D721Med (cell line): ENCODE results near the gene PHACTR3.

Source experiments
- DNase-seq: peaks from one replicate; pipeline ENCODE4 v3.0.0; 2011; ENCODE audit warnings: low spot score; ENCODE audit not compliant: insufficient read length
- FAIRE-seq: peaks from 2 replicates; lab custom pipeline; 2011; peaks lifted over from hg19 to GRCh38; lab: Jason Lieb, UNC
- CTCF ChIP-seq: IDR thresholded peaks from 2 replicates; pipeline ENCODE4 v1.5.1; 2012; ENCODE audit warnings: mild to moderate bottlenecking, control low read depth; ENCODE audit not compliant: insufficient read depth; ENCODE audit errors: missing control alignments

The PHACTR3 gene

DNA sequence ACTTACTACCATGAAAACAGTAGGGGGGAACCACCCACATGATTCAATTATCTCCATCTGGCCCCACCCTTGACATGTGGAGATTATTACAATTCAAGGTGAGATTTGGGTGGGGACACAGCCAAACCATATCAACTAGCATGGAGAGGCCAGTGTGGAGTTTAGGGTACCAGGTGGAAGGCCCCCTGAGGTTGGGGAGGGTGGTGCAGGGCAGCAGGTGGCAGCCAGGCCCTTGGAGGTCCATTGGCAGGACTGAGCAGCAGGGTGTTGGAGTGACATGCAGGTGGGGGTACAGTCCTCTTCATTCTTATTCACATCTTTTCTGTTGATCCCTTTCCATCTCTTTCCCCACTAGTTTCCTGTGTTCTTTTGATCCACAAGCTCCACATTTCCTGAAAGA lies 42.9 kb downstream of the PHACTR3 start:
- DNase-seq, result no peak
- FAIRE-seq, result no peak
- no peak for TF ChIP-seq CTCF

DNA sequence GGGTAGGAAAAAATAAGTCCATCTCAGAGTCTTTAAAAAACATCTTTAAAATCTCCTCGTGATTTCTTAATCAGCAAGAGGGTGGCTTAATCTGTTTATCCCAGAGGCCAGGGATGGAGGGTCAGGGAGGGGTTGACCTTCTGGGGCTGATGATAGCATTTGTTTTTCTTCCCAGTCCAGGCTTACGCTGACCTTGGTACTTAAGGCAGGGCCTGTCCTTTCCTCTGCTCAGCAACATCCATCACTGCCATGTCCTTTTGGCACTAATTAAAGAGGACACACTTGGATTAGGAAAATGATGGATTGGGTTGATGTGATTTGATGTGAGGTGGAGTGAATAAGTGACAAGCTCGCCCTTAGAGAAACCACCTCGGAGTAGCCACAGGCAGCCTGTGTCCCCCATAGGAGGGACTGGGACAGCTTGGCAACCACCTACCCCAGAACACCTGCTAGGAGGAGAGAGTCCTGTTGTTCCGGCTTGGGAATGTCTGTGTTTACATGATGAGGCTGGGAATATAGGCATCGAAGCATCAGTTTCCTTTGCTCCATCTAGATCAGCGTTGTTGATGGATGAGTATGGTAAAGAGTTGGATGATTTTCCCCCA lies 44.2 kb downstream of the PHACTR3 start:
- no peak for TF ChIP-seq CTCF
- FAIRE-seq (no peak), DNase-seq (no peak)

DNA sequence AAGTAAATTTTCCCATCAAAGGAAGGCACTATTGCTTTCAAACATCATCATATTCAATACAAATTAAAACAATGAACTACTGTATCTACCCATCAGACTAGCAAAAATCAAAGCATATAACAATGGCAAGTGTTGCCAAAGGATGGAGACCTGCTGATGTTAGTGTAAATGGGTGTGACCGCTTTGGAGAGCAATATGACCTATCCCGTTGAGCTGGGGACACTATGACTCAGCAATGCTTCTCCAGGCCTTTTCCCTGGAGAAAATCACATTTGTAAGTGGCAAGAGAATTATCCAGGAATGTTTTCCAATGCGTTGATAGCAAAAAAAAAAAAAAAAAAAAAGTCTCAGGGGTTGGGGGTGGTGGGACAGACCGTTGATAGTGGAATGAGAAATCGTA lies 46.1 kb downstream of the PHACTR3 start:
- FAIRE-seq, result no peak
- DNase-seq, result no peak
- no peak for TF ChIP-seq CTCF

- DNase-seq (no peak), FAIRE-seq (no peak)
- TF ChIP-seq CTCF, result no peak
Measured at GRCh38 chr20:59652381-59652780, 48.0 kb downstream of the PHACTR3 start.

- no peak for FAIRE-seq
- DNase-seq, result no peak
- TF ChIP-seq CTCF, result no peak
Measured at GRCh38 chr20:59656417-59656816, 52.1 kb downstream of the PHACTR3 start.

DNA sequence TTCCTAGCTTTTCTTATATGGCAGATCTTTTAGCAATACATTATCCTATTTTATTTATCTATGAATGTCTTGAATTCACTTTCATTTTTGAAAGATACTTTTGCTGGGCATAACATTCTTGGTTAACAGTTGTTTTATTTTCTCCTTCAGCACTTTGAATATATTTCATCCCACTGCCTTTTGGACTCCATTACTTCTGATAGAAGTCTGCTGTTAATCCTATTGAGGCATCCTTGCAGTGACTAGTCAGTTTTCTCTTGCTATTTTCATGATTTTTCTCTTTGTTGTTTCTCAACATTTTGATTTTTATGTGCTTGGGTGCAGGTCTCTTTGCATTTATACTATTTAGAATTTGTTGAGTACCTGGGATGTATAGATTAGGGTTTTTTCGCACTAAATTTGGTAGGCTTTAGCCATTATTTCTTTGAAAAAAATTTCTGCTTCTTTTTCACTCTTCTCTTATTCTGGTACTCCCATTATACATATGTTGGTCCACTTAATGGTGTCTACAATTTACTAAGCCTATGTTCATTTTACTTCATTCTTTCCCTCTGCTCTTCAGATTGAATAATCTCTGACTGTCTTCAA lies 53.2 kb downstream of the PHACTR3 start:
- TF ChIP-seq CTCF, result no peak
- no peak for FAIRE-seq
- DNase-seq, result no peak

DNA sequence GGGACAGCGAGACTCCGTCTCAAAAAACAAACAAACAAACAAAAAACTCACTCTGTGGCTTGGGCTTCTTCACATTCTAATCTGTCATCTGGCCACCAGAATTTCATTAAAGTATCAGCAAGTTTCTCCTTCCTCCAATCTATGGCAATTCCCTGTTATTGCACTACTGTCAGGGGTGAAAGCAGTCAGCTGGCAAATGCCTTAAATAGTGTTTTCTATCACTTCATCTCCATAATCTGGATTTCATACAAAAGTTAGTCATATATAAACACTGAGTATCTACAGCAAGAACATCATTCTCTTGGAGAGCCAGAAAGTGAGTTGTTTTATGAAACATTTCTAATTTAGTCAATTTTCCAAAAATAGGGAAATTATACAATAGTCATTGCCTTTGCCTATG lies 56.1 kb downstream of the PHACTR3 start:
- no peak for TF ChIP-seq CTCF
- FAIRE-seq (no peak), DNase-seq (no peak)
